Measurements from ENCODE around the gene C1orf35. TPM values are rescaled to one million over a fixed set of nuclear protein-coding genes. Genes with fewer than 3 reads are reported as not detected.
A peak's percentile ranks its signal among the peaks of the same experiment; 100 is the strongest.

The C1orf35 gene
- total RNA-seq, 6 experiments from 2014 or later: 10.4 to 17.2 (median 12.5) TPM

GRCh38 chr1:228088586-228089498 lies 14.3 kb downstream of the C1orf35 start:
- H3K4me3 Mint-ChIP-seq: peak overlapping the region; percentile 98
- DNase-seq: no peak
- H3K9me3 Mint-ChIP-seq: peaks cover under 1% of the 10 kb centered on the region; the same call in 1 of the 2 replicates
- peak overlapping the region; percentile 95 for H3K27ac Mint-ChIP-seq
- TF ChIP-seq CTCF (IDR thresholded peaks at IDR 0.05): no peak
- H3K4me1 Mint-ChIP-seq (ENCODE audit: low read depth): peaks cover 85% of the 10 kb centered on the region
- H3K36me3 Mint-ChIP-seq (ENCODE audit: low read depth): peaks cover 53% of the 10 kb centered on the region
- H3K27me3 Mint-ChIP-seq (ENCODE audit: insufficient read depth): peaks cover 6% of the 10 kb centered on the region

GRCh38 chr1:228087771-228088251 lies 15.3 kb downstream of the C1orf35 start:
- H3K4me3 Mint-ChIP-seq: peak overlapping the region; percentile 98
- peak; percentile 65 for TF ChIP-seq CTCF (IDR thresholded peaks at IDR 0.05)
- peaks cover 60% of the 10 kb centered on the region for H3K36me3 Mint-ChIP-seq (ENCODE audit: low read depth)
- H3K27ac Mint-ChIP-seq: peak overlapping the region; percentile 95
- H3K4me1 Mint-ChIP-seq (ENCODE audit: low read depth): peaks cover 85% of the 10 kb centered on the region
- no peaks in the 10 kb centered on the region for H3K9me3 Mint-ChIP-seq
- peak; percentile 89 for DNase-seq
- H3K27me3 Mint-ChIP-seq (ENCODE audit: insufficient read depth): peaks cover 11% of the 10 kb centered on the region

- no peak for TF ChIP-seq CTCF (IDR thresholded peaks at IDR 0.05)
- DNase-seq: peak; percentile 81
- H3K4me3 Mint-ChIP-seq: peak overlapping the region; percentile 98
- H3K9me3 Mint-ChIP-seq: no peaks in the 10 kb centered on the region
- H3K4me1 Mint-ChIP-seq (ENCODE audit: low read depth): peaks cover 67% of the 10 kb centered on the region
- peaks cover 36% of the 10 kb centered on the region for H3K36me3 Mint-ChIP-seq (ENCODE audit: low read depth)
- H3K27me3 Mint-ChIP-seq (ENCODE audit: insufficient read depth): peaks cover 11% of the 10 kb centered on the region
- H3K27ac Mint-ChIP-seq: peak overlapping the region; percentile 95
Measured at GRCh38 chr1:228085287-228085951, 17.7 kb downstream of the C1orf35 start.

- no peaks in the 10 kb centered on the region for H3K9me3 Mint-ChIP-seq
- H3K27ac Mint-ChIP-seq: peak overlapping the region; percentile 95
- peaks cover 11% of the 10 kb centered on the region for H3K27me3 Mint-ChIP-seq (ENCODE audit: insufficient read depth)
- H3K4me1 Mint-ChIP-seq (ENCODE audit: low read depth): peaks cover 61% of the 10 kb centered on the region
- peaks cover 35% of the 10 kb centered on the region for H3K36me3 Mint-ChIP-seq (ENCODE audit: low read depth)
- H3K4me3 Mint-ChIP-seq: peak overlapping the region; percentile 98
- DNase-seq: no peak
- TF ChIP-seq CTCF (IDR thresholded peaks at IDR 0.05): no peak
Measured at GRCh38 chr1:228084797-228085196, 18.3 kb downstream of the C1orf35 start.

GRCh38 chr1:228084325-228084724 lies 18.8 kb downstream of the C1orf35 start:
- peaks cover 11% of the 10 kb centered on the region for H3K27me3 Mint-ChIP-seq (ENCODE audit: insufficient read depth)
- H3K36me3 Mint-ChIP-seq (ENCODE audit: low read depth): peaks cover 35% of the 10 kb centered on the region
- peak overlapping the region; percentile 98 for H3K4me3 Mint-ChIP-seq
- peaks cover 56% of the 10 kb centered on the region for H3K4me1 Mint-ChIP-seq (ENCODE audit: low read depth)
- peak overlapping the region; percentile 95 for H3K27ac Mint-ChIP-seq
- no peaks in the 10 kb centered on the region for H3K9me3 Mint-ChIP-seq
- peak; percentile 88 for DNase-seq
- no peak for TF ChIP-seq CTCF (IDR thresholded peaks at IDR 0.05)

All from HFFc6 (cell line).